KOPT-K1 (cell line): ENCODE results near the gene SBSN.

Source experiments
- H3K27ac ChIP-seq: fragments of 200-600 bp; sonication (generic); 2 replicates; pipeline ENCODE4 v1.5.1; 2016; ENCODE audit warnings: antibody characterized with exemption, mild to moderate bottlenecking, low read depth, low read length; ENCODE audit not compliant: poor library complexity, severe bottlenecking
- H3K36me3 ChIP-seq: fragments of 200-600 bp; sonication (generic); 2 replicates; pipeline ENCODE4 v1.5.1; 2017; ENCODE audit warnings: antibody characterized with exemption, mild to moderate bottlenecking, low read length, moderate library complexity; ENCODE audit not compliant: insufficient read depth
- H3K9me3 ChIP-seq: fragments of 200-600 bp; sonication (generic); 2 replicates; pipeline ENCODE4 v1.5.1; 2017; ENCODE audit warnings: antibody characterized with exemption, low read length, mild to moderate bottlenecking; ENCODE audit not compliant: insufficient read depth, poor library complexity, severe bottlenecking

SBSN gene

GRCh38 chr19:35558400-35559280 lies 30.5 kb upstream of the SBSN start:
- Histone ChIP-seq H3K36me3 (no peaks in the 10 kb centered on the region), H3K9me3 (no peaks in the 10 kb centered on the region), H3K27ac (no peak overlapping the region)

GRCh38 chr19:35557539-35558399 lies 29.7 kb upstream of the SBSN start:
- H3K27ac ChIP-seq: no peak overlapping the region
- no peaks in the 10 kb centered on the region for H3K36me3 ChIP-seq
- H3K9me3 ChIP-seq: no peaks in the 10 kb centered on the region

- no peaks in the 10 kb centered on the region for H3K9me3 ChIP-seq
- no peak overlapping the region for H3K27ac ChIP-seq
- H3K36me3 ChIP-seq: no peaks in the 10 kb centered on the region
These were observed 28.9 kb upstream of the SBSN start for GRCh38 chr19:35556846-35557538.

- Histone ChIP-seq H3K27ac (no peak overlapping the region), H3K9me3 (no peaks in the 10 kb centered on the region), H3K36me3 (no peaks in the 10 kb centered on the region)
These were observed 28.0 kb upstream of the SBSN start for GRCh38 chr19:35556025-35556590.

- no peaks in the 10 kb centered on the region for H3K9me3 ChIP-seq
- no peak overlapping the region for H3K27ac ChIP-seq
- no peaks in the 10 kb centered on the region for H3K36me3 ChIP-seq
These were observed 27.3 kb upstream of the SBSN start for GRCh38 chr19:35555301-35556005.

GRCh38 chr19:35554076-35554475 lies 26.0 kb upstream of the SBSN start:
- H3K27ac ChIP-seq: no peak overlapping the region
- H3K36me3 ChIP-seq: no peaks in the 10 kb centered on the region
- H3K9me3 ChIP-seq: no peaks in the 10 kb centered on the region

- no peaks in the 10 kb centered on the region for H3K36me3 ChIP-seq
- no peak overlapping the region for H3K27ac ChIP-seq
- no peaks in the 10 kb centered on the region for H3K9me3 ChIP-seq
These were observed 25.4 kb upstream of the SBSN start for GRCh38 chr19:35553385-35554000.

GRCh38 chr19:35552534-35553384 lies 24.6 kb upstream of the SBSN start:
- Histone ChIP-seq H3K36me3 (no peaks in the 10 kb centered on the region), H3K9me3 (no peaks in the 10 kb centered on the region), H3K27ac (no peak overlapping the region)

- Histone ChIP-seq H3K36me3 (no peaks in the 10 kb centered on the region), H3K27ac (no peak overlapping the region), H3K9me3 (no peaks in the 10 kb centered on the region)
These were observed 23.1 kb upstream of the SBSN start for GRCh38 chr19:35551091-35551810.

GRCh38 chr19:35549879-35550523 lies 21.9 kb upstream of the SBSN start:
- no peaks in the 10 kb centered on the region for H3K36me3 ChIP-seq
- no peak overlapping the region for H3K27ac ChIP-seq
- H3K9me3 ChIP-seq: no peaks in the 10 kb centered on the region

- H3K27ac ChIP-seq: no peak overlapping the region
- H3K36me3 ChIP-seq: no peaks in the 10 kb centered on the region
- H3K9me3 ChIP-seq: no peaks in the 10 kb centered on the region
These were observed 21.2 kb upstream of the SBSN start for GRCh38 chr19:35549174-35549788.

GRCh38 chr19:35546532-35546931 lies 18.4 kb upstream of the SBSN start:
- Histone ChIP-seq H3K9me3 (no peaks in the 10 kb centered on the region), H3K36me3 (no peaks in the 10 kb centered on the region), H3K27ac (peak overlapping the region; percentile 71)
